ENCODE data around the gene CD6. TPM values are rescaled to one million over a fixed set of nuclear protein-coding genes. Genes with fewer than 3 reads are reported as not detected.
A peak's percentile ranks its signal among the peaks of the same experiment; 100 is the strongest.

CD6 gene
- polyA plus RNA-seq = 1.3 TPM
- long read RNA-seq, donor 1 = 0 reads
- long read RNA-seq, donor 2 = 0 reads
- long read RNA-seq, donor 3 = 0 reads
- long read RNA-seq, donor 4 = 0 reads
- long read RNA-seq, donor 5 = 0 reads
- long read RNA-seq, donor 6 = 0 reads
- long read RNA-seq, donor 7 = 0 reads
- long read RNA-seq, donor 8 = 0 reads
- long read RNA-seq, donor 9, partial matches to known transcripts = 5 of 5 reads
- long read RNA-seq, donor 9, other reads (novel, unspliced or antisense) = 0 of 5 reads
- long read RNA-seq, donor 10 = 0 reads
- long read RNA-seq, donor 11 = 0 reads

GRCh38 chr11:60971520-60971919 lies at the start of gene CD6:
Gene CD6, plus strand, starts transcription at chr11:60971680. Its CDS starts 186 bp downstream, at chr11:60971866.
- no peak within 1 kb of the TSS for H3K4me3 ChIP-seq (ENCODE audit: low read length)
- DNase-seq = no peak

GRCh38 chr11:60921777-60922335 lies 49.6 kb upstream of the CD6 start:
- DNase-seq = no peak
- Histone ChIP-seq H3K4me3 (ENCODE audit: low read length) (no peak overlapping the region), H3K4me1 (ENCODE audit: control insufficient read depth, insufficient read depth, low read length) (peaks cover 11% of the 10 kb centered on the region), H3K27ac (ENCODE audit: low read length) (no peak overlapping the region), H3K36me3 (ENCODE audit: control insufficient read depth, insufficient read depth, low read length) (peaks cover 32% of the 10 kb centered on the region), H3K27me3 (ENCODE audit: control insufficient read depth, insufficient read depth, low read length) (peaks cover 9% of the 10 kb centered on the region), H3K9me3 (ENCODE audit: control insufficient read depth, low read depth, low read length) (no peaks in the 10 kb centered on the region)
- WGBS (ENCODE audit: insufficient coverage, low lambda C conversion rate) = no CpG with 5 or more reads among the region's 23 CpGs

More at GRCh38 chr11:60971520-60971919, at the start of gene CD6:
- Histone ChIP-seq H3K36me3 (ENCODE audit: control insufficient read depth, insufficient read depth, low read length) (no peaks in the 10 kb centered on the region), H3K27me3 (ENCODE audit: control insufficient read depth, insufficient read depth, low read length) (no peaks in the 10 kb centered on the region), H3K27ac (ENCODE audit: low read length) (no peak within 1 kb of the TSS), H3K9me3 (ENCODE audit: control insufficient read depth, low read depth, low read length) (no peaks in the 10 kb centered on the region), H3K4me1 (ENCODE audit: control insufficient read depth, insufficient read depth, low read length) (no peaks in the 10 kb centered on the region)
- WGBS (ENCODE audit: insufficient coverage, low lambda C conversion rate) = no CpG with 5 or more reads among the region's 16 CpGs

- no peak for DNase-seq
- Histone ChIP-seq H3K27me3 (ENCODE audit: control insufficient read depth, insufficient read depth, low read length) (peaks cover 9% of the 10 kb centered on the region), H3K9me3 (ENCODE audit: control insufficient read depth, low read depth, low read length) (no peaks in the 10 kb centered on the region), H3K27ac (ENCODE audit: low read length) (no peak overlapping the region), H3K36me3 (ENCODE audit: control insufficient read depth, insufficient read depth, low read length) (peaks cover 32% of the 10 kb centered on the region), H3K4me1 (ENCODE audit: control insufficient read depth, insufficient read depth, low read length) (peaks cover 11% of the 10 kb centered on the region), H3K4me3 (ENCODE audit: low read length) (no peak overlapping the region)
- WGBS (ENCODE audit: insufficient coverage, low lambda C conversion rate) = no CpG with 5 or more reads among the region's 6 CpGs
Observed at GRCh38 chr11:60922906-60923305, 48.6 kb upstream of the CD6 start.

GRCh38 chr11:60923326-60923725 lies 48.2 kb upstream of the CD6 start:
- WGBS (ENCODE audit: insufficient coverage, low lambda C conversion rate) = 100% methylated on average over 1 of the region's 5 CpGs
- peaks cover 32% of the 10 kb centered on the region for H3K36me3 ChIP-seq (ENCODE audit: control insufficient read depth, insufficient read depth, low read length)
- no peaks in the 10 kb centered on the region for H3K9me3 ChIP-seq (ENCODE audit: control insufficient read depth, low read depth, low read length)
- peaks cover 9% of the 10 kb centered on the region for H3K27me3 ChIP-seq (ENCODE audit: control insufficient read depth, insufficient read depth, low read length)
- H3K27ac ChIP-seq (ENCODE audit: low read length) = no peak overlapping the region
- DNase-seq = no peak
- H3K4me3 ChIP-seq (ENCODE audit: low read length) = no peak overlapping the region
- peaks cover 11% of the 10 kb centered on the region for H3K4me1 ChIP-seq (ENCODE audit: control insufficient read depth, insufficient read depth, low read length)

- Histone ChIP-seq H3K9me3 (ENCODE audit: control insufficient read depth, low read depth, low read length) (no peaks in the 10 kb centered on the region), H3K4me3 (ENCODE audit: low read length) (peak overlapping the region; percentile 18), H3K27ac (ENCODE audit: low read length) (no peak overlapping the region), H3K4me1 (ENCODE audit: control insufficient read depth, insufficient read depth, low read length) (peaks cover 11% of the 10 kb centered on the region), H3K36me3 (ENCODE audit: control insufficient read depth, insufficient read depth, low read length) (peaks cover 35% of the 10 kb centered on the region), H3K27me3 (ENCODE audit: control insufficient read depth, insufficient read depth, low read length) (peaks cover 9% of the 10 kb centered on the region)
- DNase-seq = no peak
- no CpG with 5 or more reads among the region's 6 CpGs for WGBS (ENCODE audit: insufficient coverage, low lambda C conversion rate)
Observed at GRCh38 chr11:60923800-60924109, 47.7 kb upstream of the CD6 start.

GRCh38 chr11:60924110-60924905 lies 47.2 kb upstream of the CD6 start, which contains the start of gene TMEM132A:
Gene TMEM132A, plus strand, starts transcription at chr11:60924460. Its CDS starts 174 bp downstream, at chr11:60924634.
- DNase-seq = peak in 1 of 2 donors; percentile 80
- Histone ChIP-seq H3K27ac (ENCODE audit: low read length) (no peak within 1 kb of the TSS), H3K27me3 (ENCODE audit: control insufficient read depth, insufficient read depth, low read length) (peaks cover 9% of the 10 kb centered on the region), H3K4me1 (ENCODE audit: control insufficient read depth, insufficient read depth, low read length) (peaks cover 14% of the 10 kb centered on the region), H3K36me3 (ENCODE audit: control insufficient read depth, insufficient read depth, low read length) (peaks cover 36% of the 10 kb centered on the region), H3K4me3 (ENCODE audit: low read length) (peak within 1 kb of the TSS; percentile 55), H3K9me3 (ENCODE audit: control insufficient read depth, low read depth, low read length) (no peaks in the 10 kb centered on the region)
- WGBS (ENCODE audit: insufficient coverage, low lambda C conversion rate) = no CpG with 5 or more reads among the region's 69 CpGs

- peaks cover 21% of the 10 kb centered on the region for H3K4me1 ChIP-seq (ENCODE audit: control insufficient read depth, insufficient read depth, low read length)
- WGBS (ENCODE audit: insufficient coverage, low lambda C conversion rate) = no CpG with 5 or more reads among the region's 35 CpGs
- H3K4me3 ChIP-seq (ENCODE audit: low read length) = peak overlapping the region; percentile 55
- no peak overlapping the region for H3K27ac ChIP-seq (ENCODE audit: low read length)
- DNase-seq = peak in 1 of 2 donors; percentile 17
- peaks cover 9% of the 10 kb centered on the region for H3K27me3 ChIP-seq (ENCODE audit: control insufficient read depth, insufficient read depth, low read length)
- no peaks in the 10 kb centered on the region for H3K9me3 ChIP-seq (ENCODE audit: control insufficient read depth, low read depth, low read length)
- H3K36me3 ChIP-seq (ENCODE audit: control insufficient read depth, insufficient read depth, low read length) = peaks cover 30% of the 10 kb centered on the region
Observed at GRCh38 chr11:60924906-60925853, 46.3 kb upstream of the CD6 start.

GRCh38 chr11:60925868-60926267 lies 45.6 kb upstream of the CD6 start:
- DNase-seq = no peak
- no CpG with 5 or more reads among the region's 6 CpGs for WGBS (ENCODE audit: insufficient coverage, low lambda C conversion rate)
- Histone ChIP-seq H3K27me3 (ENCODE audit: control insufficient read depth, insufficient read depth, low read length) (peaks cover 9% of the 10 kb centered on the region), H3K4me1 (ENCODE audit: control insufficient read depth, insufficient read depth, low read length) (peaks cover 22% of the 10 kb centered on the region), H3K9me3 (ENCODE audit: control insufficient read depth, low read depth, low read length) (no peaks in the 10 kb centered on the region), H3K36me3 (ENCODE audit: control insufficient read depth, insufficient read depth, low read length) (peaks cover 23% of the 10 kb centered on the region), H3K27ac (ENCODE audit: low read length) (no peak overlapping the region), H3K4me3 (ENCODE audit: low read length) (no peak overlapping the region)

- Histone ChIP-seq H3K4me1 (ENCODE audit: control insufficient read depth, insufficient read depth, low read length) (peaks cover 22% of the 10 kb centered on the region), H3K36me3 (ENCODE audit: control insufficient read depth, insufficient read depth, low read length) (peaks cover 20% of the 10 kb centered on the region)
- no CpG with 5 or more reads among the region's 8 CpGs for WGBS (ENCODE audit: insufficient coverage, low lambda C conversion rate)
Observed at GRCh38 chr11:60926500-60926899, 45.0 kb upstream of the CD6 start.

More at GRCh38 chr11:60926500-60926899, 45.0 kb upstream of the CD6 start:
- Histone ChIP-seq H3K9me3 (ENCODE audit: control insufficient read depth, low read depth, low read length) (no peaks in the 10 kb centered on the region), H3K27me3 (ENCODE audit: control insufficient read depth, insufficient read depth, low read length) (peaks cover 9% of the 10 kb centered on the region), H3K27ac (ENCODE audit: low read length) (no peak overlapping the region), H3K4me3 (ENCODE audit: low read length) (no peak overlapping the region)
- no peak for DNase-seq
